Activated effector memory CD4-positive, alpha-beta T cell treated with Interleukin-2 at 50 U/mL for 16 hours (primary cell): ENCODE results near the gene CORO2A.
"Not testable (repeated sequence)": the region's sequence is repeated elsewhere in the genome, so short reads cannot be mapped to it uniquely, and the experiment has no call there.

Experiments
- DNase-seq: peaks from one replicate; pipeline ENCODE4 v3.0.0-alpha.2; 2020

Gene CORO2A

DNA sequence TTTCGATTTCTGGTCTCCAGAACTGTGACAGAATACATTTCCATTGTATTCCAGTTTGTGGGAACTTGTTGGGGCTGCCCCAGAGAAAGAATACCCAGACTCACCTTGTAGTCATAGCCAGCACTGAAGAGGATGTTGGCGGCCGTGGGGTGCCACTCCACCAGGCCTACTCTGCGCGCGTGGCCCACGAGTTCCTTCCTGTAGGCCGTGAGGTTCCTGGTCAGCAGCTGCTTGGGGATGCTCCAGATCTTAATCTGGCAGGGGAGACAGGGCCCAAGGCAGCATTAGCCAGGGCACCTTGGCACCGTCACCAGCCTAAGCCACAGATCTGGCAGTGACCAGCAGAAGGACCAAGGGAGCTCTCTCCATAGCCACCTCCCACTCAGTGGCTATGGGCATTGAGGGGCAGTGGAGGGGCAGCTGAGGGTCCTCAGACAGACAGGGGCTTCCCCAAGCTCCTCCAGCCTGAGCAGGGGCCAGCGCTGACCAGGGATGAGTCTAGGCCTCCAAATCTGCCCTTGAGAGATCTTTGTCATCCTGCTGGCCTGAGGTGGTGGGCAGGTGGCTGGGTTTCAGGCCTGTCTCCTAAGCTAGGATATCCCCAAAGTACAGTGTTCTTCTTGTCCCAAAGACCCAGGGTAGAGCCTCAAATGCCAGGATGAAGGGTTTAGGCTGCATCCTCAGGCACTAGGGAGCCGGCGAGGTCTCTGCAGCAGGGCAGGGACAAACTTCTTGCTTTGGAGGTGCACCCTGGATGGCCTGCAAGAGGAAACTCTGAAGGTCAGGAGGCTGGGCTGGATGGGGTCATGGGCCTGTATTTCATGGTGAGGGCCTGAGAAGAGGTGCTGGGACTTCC lies 57.5 kb downstream of the CORO2A start:
- no peak for DNase-seq

- DNase-seq: no peak
Observed at GRCh38 chr9:98132806-98133631, 59.4 kb downstream of the CORO2A start.

DNA sequence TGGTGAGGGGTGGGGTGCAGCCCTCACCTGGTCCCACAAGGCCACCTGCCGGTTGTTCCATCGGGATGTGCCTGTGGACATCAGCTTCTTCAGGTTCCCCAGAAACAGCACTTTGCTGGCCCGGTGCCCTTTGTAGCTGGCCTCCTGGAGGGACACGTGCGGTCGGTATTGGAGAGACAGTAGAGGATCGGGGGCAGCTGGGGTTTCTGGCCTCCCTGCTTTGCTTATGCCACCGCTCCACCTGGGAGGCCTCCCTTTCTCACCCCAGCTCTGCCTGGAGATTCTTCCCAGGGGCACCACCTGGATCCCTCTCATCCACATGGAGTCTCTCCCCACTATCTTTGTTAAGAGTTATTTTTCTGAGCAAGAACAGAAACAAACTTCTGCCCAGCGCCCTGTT lies 60.3 kb downstream of the CORO2A start:
- DNase-seq: no peak

GRCh38 chr9:98130576-98131228 lies 61.7 kb downstream of the CORO2A start:
- DNase-seq: no peak

GRCh38 chr9:98130060-98130459 lies 62.4 kb downstream of the CORO2A start:
- DNase-seq: not testable (repeated sequence)

- no peak for DNase-seq
Observed at GRCh38 chr9:98129451-98129881, 63.0 kb downstream of the CORO2A start.

- DNase-seq: no peak
Observed at GRCh38 chr9:98128316-98128715, 64.1 kb downstream of the CORO2A start.

DNA sequence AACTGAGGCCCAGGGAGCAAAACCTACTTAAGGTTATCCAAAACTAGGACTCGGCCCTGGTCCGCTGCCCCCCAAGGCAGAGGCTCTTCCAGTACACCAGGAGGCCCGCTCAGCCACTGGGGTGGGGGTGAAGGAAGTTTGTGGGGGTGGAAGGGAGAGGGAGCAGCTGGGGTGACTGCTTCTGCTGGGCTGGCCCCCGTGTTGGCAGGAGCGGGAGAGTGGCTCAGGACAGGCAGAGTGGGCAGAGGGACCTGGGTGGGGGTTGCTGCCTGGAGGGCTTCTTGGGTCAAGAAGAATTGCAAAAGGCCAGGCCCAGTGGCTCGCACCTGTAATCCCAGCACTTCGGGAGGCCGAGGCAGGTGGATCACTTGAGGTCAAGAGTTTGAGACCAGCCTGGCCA lies 65.2 kb downstream of the CORO2A start:
- no peak for DNase-seq

GRCh38 chr9:98124637-98125426 lies 67.6 kb downstream of the CORO2A start:
- no peak for DNase-seq

DNA sequence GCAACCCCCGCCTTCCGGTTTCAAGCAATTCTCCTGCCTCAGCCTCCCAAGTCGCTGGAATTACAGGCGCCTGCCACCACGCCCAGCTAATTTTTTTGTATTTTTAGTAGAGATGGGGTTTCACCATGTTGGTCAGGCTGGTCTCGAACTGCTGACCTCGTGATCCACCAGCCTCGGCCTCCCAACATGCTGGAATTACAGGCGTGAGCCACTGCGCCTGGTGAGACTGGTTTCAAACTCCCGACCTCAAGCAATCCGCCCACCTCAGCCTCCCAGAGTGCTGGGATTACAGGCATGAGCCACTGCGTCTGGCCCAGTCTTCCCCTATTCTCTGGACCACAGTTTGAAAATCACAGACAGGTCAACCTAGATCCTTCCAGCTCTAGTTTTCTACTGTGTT lies 68.3 kb downstream of the CORO2A start:
- DNase-seq: not testable (repeated sequence)

- no peak for DNase-seq
Observed at GRCh38 chr9:98121058-98121457, 71.4 kb downstream of the CORO2A start.

DNA sequence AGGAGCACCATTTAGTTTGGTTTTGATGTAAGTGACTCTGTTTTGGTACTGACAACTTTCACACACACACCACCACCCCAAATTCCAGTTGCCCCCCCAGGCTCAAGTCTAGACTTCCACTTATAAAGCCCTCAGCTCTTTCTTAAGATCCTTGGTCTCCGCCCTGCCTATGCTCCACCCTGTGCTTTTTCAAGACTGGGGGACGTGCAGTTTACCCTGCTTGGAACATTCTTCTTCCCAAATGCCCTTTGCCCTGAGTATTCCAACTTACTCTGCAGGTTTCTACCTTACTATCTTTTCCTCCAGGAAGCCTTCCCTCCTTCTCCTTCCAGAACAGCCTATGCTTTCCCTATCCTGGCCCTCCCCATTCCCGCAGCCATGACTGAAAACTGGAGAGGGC lies 72.0 kb downstream of the CORO2A start:
- DNase-seq: no peak

GRCh38 chr9:98118640-98119601 lies 73.5 kb downstream of the CORO2A start, which contains the start of gene TRIM14:
Gene TRIM14 (minus strand): TSS chr9:98119222. CDS start chr9:98119188, 34 bp downstream.
- peak; percentile 36 for DNase-seq

DNA sequence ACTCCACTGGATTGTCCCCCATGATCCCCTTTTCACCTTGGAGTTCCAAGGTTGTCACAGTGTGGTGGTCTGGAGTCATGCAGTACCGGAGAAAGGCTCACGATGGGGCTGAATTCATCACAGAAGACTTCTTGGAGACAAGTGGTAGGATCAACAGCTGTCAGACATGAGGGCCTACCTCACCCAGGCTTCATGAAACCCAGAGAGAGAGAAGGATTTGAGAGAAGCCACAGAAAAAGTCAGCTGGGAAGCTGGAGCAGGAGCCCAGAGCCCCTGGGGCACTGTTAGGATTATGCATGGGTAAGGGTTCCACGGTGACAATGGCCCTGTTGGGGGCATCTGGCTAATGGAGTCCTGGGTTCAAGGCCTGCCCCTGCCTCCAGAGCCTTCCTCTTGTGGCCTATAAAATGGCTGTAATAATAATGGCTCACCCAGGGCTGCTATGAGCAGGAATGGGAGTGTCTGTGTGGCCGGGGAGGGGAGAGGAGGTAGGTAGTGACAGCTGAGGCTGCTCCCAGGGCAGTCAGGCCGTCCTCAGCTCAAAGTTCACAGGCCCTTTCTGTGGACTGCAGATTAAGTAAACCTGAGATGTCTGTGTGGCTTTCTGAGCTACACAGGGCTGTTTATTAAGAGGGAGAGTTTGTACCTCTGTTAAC lies 74.3 kb downstream of the CORO2A start:
- DNase-seq: peak; percentile 25

- DNase-seq: not testable (repeated sequence)
Observed at GRCh38 chr9:98117097-98117496, 75.3 kb downstream of the CORO2A start.

GRCh38 chr9:98109052-98109451 lies 83.4 kb downstream of the CORO2A start:
- no peak for DNase-seq

- no peak for DNase-seq
Observed at GRCh38 chr9:98108531-98109031, 83.9 kb downstream of the CORO2A start.

- DNase-seq: no peak
Observed at GRCh38 chr9:98107926-98108325, 84.5 kb downstream of the CORO2A start.

GRCh38 chr9:98105006-98105405 lies 87.4 kb downstream of the CORO2A start:
- DNase-seq: no peak

DNA sequence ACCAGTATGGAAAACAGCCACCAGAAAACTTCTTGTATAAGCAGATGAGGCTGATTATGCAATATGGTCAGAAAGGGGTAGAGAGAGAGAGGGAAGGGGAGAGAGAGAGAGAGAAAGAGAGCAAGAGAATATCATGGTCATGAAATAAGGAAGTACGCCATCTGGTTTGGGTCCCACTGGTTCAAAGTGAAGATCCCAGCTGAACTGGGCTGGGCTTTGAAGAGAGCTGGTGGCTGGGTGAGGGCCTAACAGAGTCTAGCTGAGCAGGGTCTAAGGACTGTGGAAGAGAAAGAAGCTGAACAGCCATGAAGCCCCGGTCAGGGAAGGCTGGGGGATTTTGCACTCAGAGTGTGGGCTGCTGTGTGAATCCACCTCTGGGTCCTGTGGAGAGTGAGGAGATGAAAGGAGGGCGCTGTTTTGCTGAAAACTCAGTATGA lies 88.0 kb downstream of the CORO2A start:
- no peak for DNase-seq
